ENCODE data around the gene SWT1. TPM values are rescaled to one million over a fixed set of nuclear protein-coding genes. Genes with fewer than 3 reads are reported as not detected.

SWT1 gene
- total RNA-seq, 2 experiments from 2014 or later = 4.1 to 5.3 TPM

GRCh38 chr1:185316163-185317033 lies 159.4 kb downstream of the SWT1 start:
- peak; percentile 35 for ATAC-seq (ENCODE audit: poor library complexity)
- Histone ChIP-seq H3K27me3 (ENCODE audit: control insufficient read depth in 1 of 2, insufficient read depth in 2 of 2, low read length in 2 of 2) (no peaks in the 10 kb centered on the region), H3K36me3 (ENCODE audit: insufficient read depth, low read length) (no peaks in the 10 kb centered on the region), H3K27ac (ENCODE audit: low read depth in 1 of 2, low read length in 2 of 2) (peak overlapping the region; percentile 98 to 100), H3K4me3 (ENCODE audit: low read length) (peak overlapping the region; percentile 88), H3K4me1 (ENCODE audit: insufficient read depth, low read length) (peaks cover 17% of the 10 kb centered on the region), H3K9me3 (ENCODE audit: control insufficient read depth in 1 of 2, insufficient read depth in 1 of 2, low read length in 2 of 2) (no peaks in the 10 kb centered on the region)
- intact Hi-C loops (cut with DNase I, micrococcal nuclease) = loop anchor here (1.0 to 10.0 kb wide), 11 partner anchors 36 to 1061 kb away; partner anchors contain the start of genes EDEM3 (in 1 of the 2), ODR4 (in 1 of the 2), RNF2 (in 1 of the 2) and SWT1 (in 1 of the 2)
- CTCF ChIA-PET = interaction anchor here (0.8 to 3.2 kb wide), 13 partner anchors 8 to 379 kb away, joined by 3 to 26 read pairs (median 6); no protein-coding TSS in a partner anchor
- Mint-ChIP-seq H3K4me1 (ENCODE audit: low read depth) (peaks cover 61% of the 10 kb centered on the region), H3K27ac (peak overlapping the region; percentile 98), H3K27me3 (no peaks in the 10 kb centered on the region), H3K4me3 (peak overlapping the region; percentile 95), H3K9me3 (no peaks in the 10 kb centered on the region), H3K36me3 (ENCODE audit: low read depth) (peaks cover 41% of the 10 kb centered on the region)
- no peak for TF ChIP-seq CTCF (IDR thresholded peaks at IDR 0.05)
- DNase-seq = peak; percentile 81 to 96 (median 88)
- POLR2A ChIA-PET = interaction anchor here (0.7 to 4.3 kb wide), 45 partner anchors 8 to 1059 kb away, joined by 3 to 69 read pairs (median 5); partner anchors contain the start of genes NIBAN1, RNF2, SWT1 and TPR

GRCh38 chr1:185317034-185317885 lies 160.3 kb downstream of the SWT1 start, which contains the start of gene IVNS1ABP:
TSS of gene IVNS1ABP (minus strand) at chr1:185317243. CDS start at chr1:185309493, 7,750 bp downstream.
- Histone ChIP-seq H3K4me3 (ENCODE audit: low read length) (peak within 1 kb of the TSS; percentile 88), H3K36me3 (ENCODE audit: insufficient read depth, low read length) (no peaks in the 10 kb centered on the region), H3K4me1 (ENCODE audit: insufficient read depth, low read length) (peaks cover 17% of the 10 kb centered on the region), H3K27me3 (ENCODE audit: control insufficient read depth in 1 of 2, insufficient read depth in 2 of 2, low read length in 2 of 2) (no peaks in the 10 kb centered on the region), H3K9me3 (ENCODE audit: control insufficient read depth in 1 of 2, insufficient read depth in 1 of 2, low read length in 2 of 2) (no peaks in the 10 kb centered on the region), H3K27ac (ENCODE audit: low read depth in 1 of 2, low read length in 2 of 2) (peak within 1 kb of the TSS; percentile 98 to 100)
- H3K9me3 Mint-ChIP-seq = no peaks in the 10 kb centered on the region
- peak; percentile 43 for TF ChIP-seq CTCF (IDR thresholded peaks at IDR 0.05)
- CTCF ChIA-PET = interaction anchor here (0.6 to 3.2 kb wide), 16 partner anchors 9 to 1058 kb away, joined by 3 to 26 read pairs (median 4); partner anchors contain the start of genes ODR4 and TPR
- H3K4me3 Mint-ChIP-seq = peak within 1 kb of the TSS; percentile 95
- H3K27me3 Mint-ChIP-seq = no peaks in the 10 kb centered on the region
- intact Hi-C loops (cut with DNase I, micrococcal nuclease) = loop anchor here (1.0 to 10.0 kb wide), 11 partner anchors 36 to 1060 kb away; partner anchors contain the start of genes EDEM3 (in 1 of the 2), ODR4 (in 1 of the 2), RNF2 (in 1 of the 2) and SWT1 (in 1 of the 2)
- peak; percentile 68 for ATAC-seq (ENCODE audit: poor library complexity)
- peaks cover 54% of the 10 kb centered on the region for H3K4me1 Mint-ChIP-seq (ENCODE audit: low read depth)
- H3K27ac Mint-ChIP-seq = peak within 1 kb of the TSS; percentile 98
- H3K36me3 Mint-ChIP-seq (ENCODE audit: low read depth) = peaks cover 33% of the 10 kb centered on the region
- DNase-seq = peak; percentile 94 to 99 (median 96)
- POLR2A ChIA-PET = interaction anchor here (0.7 to 4.3 kb wide), 53 partner anchors 8 to 1058 kb away, joined by 3 to 69 read pairs (median 4); partner anchors contain the start of genes RNF2, SWT1, TPR and TRMT1L
